GM19023 (cell line): ENCODE data around the gene STK32B.
"Not testable (repeated sequence)": the region's sequence is repeated elsewhere in the genome, so short reads cannot be mapped to it uniquely, and the experiment has no call there.

ENCODE experiments used
- ATAC-seq: cut with Tn5 transposase; IDR thresholded peaks from one replicate; pipeline ENCODE4 v1.9.1; 2021; ENCODE audit warnings: mild to moderate bottlenecking, moderate library complexity; ENCODE audit not compliant: unreplicated experiment

STK32B gene

DNA sequence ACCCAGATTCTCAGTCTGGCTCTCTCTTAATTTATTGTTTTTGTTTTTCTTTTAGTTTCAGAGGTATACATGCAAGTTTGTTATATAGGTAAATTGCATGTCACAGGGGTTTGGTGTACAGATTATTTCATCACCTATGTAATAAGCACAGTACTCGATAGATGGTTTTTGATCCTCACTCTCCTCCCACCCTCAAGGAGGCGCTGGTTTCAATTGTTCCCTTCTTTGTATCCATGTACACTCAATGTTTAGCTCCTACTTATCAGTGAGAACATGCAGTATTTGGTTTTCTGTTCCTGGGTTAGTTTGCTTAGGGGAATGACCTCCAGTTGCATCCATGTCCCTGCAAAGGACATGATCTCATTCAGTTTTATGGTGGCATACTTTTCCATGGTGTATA lies 198.4 kb downstream of the STK32B start:
- no peak for ATAC-seq

- ATAC-seq = not testable (repeated sequence)
Measured at GRCh38 chr4:5250536-5250935, 199.3 kb downstream of the STK32B start.

- no peak for ATAC-seq
Measured at GRCh38 chr4:5256421-5256820, 205.1 kb downstream of the STK32B start.

DNA sequence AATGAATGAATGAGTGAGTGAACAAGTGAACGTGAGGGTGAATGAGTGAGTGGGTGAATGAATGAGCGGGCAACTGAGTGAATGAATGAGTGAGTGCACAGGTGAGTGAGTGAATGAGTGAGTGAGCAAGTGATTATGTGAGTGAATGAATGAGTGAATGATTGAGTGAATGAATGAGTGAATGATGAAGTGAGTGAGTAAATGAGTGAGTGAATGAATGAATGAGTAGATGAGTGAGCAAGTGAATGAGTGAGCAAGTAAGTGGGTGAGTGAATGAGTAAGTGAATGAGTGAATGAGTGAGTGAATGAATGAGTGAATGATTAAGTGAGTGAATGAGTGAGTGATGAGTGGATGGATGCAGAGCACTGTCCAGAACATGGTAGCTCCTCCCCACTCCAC lies 205.8 kb downstream of the STK32B start:
- ATAC-seq = no peak

GRCh38 chr4:5259471-5259870 lies 208.2 kb downstream of the STK32B start:
- ATAC-seq = no peak

- ATAC-seq = no peak
Measured at GRCh38 chr4:5260121-5260520, 208.8 kb downstream of the STK32B start.

GRCh38 chr4:5261866-5262265 lies 210.6 kb downstream of the STK32B start:
- no peak for ATAC-seq

- ATAC-seq = no peak
Measured at GRCh38 chr4:5266991-5267390, 215.7 kb downstream of the STK32B start.

DNA sequence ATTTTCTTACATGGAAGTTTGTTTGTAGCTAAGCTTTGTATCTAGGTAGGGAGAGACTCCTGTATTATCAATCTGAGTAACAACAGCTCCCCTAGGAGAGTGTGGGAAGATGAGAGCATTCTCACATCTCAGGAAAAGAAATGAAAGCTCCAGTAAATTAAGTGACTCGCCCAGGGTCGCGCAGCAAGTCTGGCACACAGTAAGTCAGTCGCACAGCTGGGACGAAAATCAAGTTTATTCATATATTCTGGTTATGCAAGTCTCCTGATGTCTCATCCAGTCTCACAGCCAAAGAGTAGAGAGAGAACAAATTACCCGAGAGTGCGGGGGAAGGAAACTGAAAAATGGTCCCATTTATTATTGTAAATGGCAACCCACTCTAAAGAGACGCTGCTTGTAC lies 216.1 kb downstream of the STK32B start:
- no peak for ATAC-seq

- no peak for ATAC-seq
Measured at GRCh38 chr4:5276475-5277075, 225.3 kb downstream of the STK32B start.

- no peak for ATAC-seq
Measured at GRCh38 chr4:5277079-5277478, 225.8 kb downstream of the STK32B start.

- no peak for ATAC-seq
Measured at GRCh38 chr4:5278213-5278612, 226.9 kb downstream of the STK32B start.

GRCh38 chr4:5280069-5280468 lies 228.8 kb downstream of the STK32B start:
- not testable (repeated sequence) for ATAC-seq

DNA sequence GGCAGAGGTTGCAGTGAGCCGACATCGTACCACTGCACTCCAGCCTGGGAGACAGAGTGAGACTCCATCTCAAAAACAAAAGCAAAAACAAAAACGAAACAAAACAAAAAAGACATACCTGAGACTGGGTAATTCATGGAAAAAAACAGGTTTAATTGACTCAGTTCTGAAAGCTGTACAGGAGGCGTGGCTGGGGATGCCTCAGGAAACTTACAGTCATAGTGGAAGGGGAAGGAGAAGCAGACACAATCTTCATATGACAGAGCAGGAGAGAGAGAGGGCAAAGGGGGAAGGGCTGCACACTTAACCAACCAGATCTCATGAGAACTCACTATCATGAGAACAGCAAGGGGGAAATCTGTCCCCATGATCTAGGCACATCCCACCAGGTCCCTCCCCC lies 229.5 kb downstream of the STK32B start:
- ATAC-seq = no peak

- no peak for ATAC-seq
Measured at GRCh38 chr4:5283837-5284236, 232.6 kb downstream of the STK32B start.

DNA sequence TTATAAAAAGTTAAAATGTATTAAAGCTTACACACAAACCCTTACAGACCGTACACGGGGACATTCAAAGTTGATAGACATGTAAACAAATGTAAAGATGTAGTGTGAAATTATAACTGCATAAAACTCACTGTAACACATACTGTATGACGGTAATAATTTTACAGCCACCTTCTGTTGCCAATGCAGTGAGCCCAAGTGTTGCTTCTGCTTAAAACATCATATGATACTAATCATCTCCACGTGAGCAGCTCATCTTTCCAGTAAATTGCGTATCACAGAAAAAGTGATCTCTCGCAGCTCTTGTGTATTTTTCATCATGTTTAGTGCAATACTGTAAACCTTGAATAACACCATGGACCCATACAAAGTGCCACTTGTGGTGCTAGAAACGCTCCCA lies 233.2 kb downstream of the STK32B start:
- no peak for ATAC-seq

DNA sequence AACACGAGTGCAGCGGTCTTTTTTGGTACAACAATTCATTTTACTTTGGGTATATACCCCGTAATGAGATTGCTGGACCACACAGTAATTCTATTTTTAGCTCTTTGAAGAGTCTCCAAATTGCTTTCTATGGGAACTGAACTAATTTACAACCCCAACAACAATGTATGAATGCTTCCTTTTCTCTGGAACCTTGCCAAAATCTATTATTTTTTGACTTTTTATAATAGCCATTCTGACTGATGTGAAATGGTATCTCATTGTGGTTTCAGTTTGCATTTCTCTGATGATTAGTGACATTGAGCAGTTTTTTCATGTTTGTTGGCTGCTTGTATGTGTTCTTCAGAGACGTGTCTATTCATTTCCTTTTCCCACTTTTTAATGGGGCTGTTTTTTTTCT lies 240.8 kb downstream of the STK32B start:
- no peak for ATAC-seq

DNA sequence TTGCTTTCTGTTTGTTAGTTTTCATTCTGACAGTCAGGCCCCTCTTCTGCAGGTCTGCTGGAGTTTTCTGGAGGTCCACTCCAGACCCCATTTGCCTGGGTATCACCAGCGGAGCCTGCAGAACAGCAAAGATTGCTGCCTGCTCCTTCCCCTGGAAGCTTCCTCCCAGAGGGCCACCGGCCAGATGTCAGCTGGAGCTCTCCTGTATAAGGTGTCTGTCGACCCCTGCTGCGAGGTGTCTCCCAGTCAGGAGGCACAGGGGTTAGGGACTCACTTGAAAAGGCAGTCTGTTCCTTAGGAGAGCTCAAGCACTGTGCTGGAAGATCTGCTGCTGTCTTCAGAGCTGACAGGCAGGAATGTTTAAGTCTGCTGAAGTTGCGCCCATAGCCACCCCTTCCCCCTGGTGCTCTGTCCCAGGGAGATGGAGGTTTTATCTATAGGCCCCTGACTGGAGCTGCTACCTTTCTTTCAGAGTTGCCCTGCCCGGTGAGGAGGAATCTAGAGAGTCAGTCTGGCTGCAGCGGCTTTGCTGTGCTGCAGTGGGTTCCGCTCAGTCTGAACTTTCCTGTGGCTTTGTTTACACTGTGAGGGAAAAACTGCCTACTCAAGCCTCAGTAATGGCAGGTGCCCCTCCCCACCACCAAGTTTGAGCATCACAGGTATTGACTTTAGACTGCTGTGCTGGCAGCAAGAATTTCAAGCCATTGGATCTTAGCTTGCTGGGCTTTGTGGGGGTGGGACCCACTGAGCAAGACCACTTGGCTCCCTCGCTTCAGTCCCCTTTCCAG lies 246.9 kb downstream of the STK32B start:
- not testable (repeated sequence) for ATAC-seq

GRCh38 chr4:5300283-5300682 lies 249.0 kb downstream of the STK32B start:
- no peak for ATAC-seq

DNA sequence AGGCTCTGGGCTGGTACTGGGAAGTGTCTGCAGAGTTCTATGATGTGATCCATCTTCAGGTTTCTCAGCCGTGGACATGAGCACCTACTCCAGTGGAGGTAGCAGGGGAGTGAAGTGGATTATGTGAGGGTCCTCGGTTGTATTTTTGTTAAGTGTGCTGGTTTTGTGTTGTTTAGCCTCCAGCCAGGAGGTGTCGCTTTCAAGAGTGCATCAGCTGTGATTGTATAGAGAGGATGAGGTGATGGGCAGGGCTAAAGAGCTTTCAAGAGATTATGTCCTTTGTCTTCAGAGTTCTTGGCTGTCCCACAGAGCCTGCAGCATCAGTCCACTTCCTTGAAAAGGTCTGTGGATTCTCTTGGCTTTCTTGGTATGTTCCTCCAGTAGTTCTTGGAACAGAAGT lies 256.6 kb downstream of the STK32B start:
- no peak for ATAC-seq

DNA sequence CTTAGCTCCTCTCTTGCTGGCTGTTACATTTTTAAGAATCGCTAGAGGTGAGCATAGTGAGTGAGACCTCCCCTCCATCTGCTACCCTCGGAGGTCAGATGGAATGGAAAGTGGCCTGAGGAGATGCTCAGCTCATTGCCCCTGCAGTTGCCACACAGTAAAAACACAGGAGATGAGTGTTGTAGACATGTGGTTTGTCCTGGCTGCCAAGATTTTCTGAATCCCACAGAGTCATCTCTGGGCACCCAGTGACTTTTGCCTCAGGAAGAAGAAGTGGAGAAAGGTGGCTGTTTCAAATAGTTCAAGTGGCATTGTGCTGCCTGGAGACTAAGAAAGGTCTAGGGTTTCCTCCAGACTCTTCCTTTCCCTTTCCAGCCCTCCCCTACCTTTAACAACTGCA lies 271.0 kb downstream of the STK32B start:
- no peak for ATAC-seq

GRCh38 chr4:5330339-5330989 lies 279.2 kb downstream of the STK32B start:
- no peak for ATAC-seq
